ENCODE data around the gene SPATA18. TPM values are rescaled to one million over a fixed set of nuclear protein-coding genes. Genes with fewer than 3 reads are reported as not detected.

The SPATA18 gene
- total RNA-seq, 4 donors from 2014 or later: 0.46 to 2.6 (median 1.5) TPM

DNA sequence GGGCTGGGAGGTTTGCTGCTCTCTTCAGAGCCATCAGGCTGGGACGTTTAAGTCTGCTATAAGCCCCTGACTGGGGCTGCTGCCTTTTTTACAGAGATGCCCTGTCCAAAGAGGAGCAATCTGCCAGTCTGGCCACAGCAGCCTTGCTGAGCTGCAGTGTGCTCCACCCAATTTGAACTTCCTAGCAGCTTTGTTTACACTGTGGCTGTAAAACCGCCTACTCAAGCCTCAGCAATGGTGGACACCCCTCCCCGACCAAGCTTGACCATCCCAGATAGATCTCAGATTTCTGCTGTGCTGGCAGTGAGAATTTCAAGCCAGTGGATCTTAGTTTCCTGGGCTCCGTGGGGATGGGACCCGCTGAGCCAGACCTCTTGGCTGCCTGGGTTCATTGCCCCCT lies 40.7 kb downstream of the SPATA18 start:
- ATAC-seq: no peak
- H3K4me3 ChIP-seq: no peak overlapping the region
- intact Hi-C loops (cut with DNase I; ENCODE audit: low total_unique reads): no loop called here
- no peaks in the 10 kb centered on the region for H3K27me3 ChIP-seq
- TF ChIP-seq, protein P1, sequence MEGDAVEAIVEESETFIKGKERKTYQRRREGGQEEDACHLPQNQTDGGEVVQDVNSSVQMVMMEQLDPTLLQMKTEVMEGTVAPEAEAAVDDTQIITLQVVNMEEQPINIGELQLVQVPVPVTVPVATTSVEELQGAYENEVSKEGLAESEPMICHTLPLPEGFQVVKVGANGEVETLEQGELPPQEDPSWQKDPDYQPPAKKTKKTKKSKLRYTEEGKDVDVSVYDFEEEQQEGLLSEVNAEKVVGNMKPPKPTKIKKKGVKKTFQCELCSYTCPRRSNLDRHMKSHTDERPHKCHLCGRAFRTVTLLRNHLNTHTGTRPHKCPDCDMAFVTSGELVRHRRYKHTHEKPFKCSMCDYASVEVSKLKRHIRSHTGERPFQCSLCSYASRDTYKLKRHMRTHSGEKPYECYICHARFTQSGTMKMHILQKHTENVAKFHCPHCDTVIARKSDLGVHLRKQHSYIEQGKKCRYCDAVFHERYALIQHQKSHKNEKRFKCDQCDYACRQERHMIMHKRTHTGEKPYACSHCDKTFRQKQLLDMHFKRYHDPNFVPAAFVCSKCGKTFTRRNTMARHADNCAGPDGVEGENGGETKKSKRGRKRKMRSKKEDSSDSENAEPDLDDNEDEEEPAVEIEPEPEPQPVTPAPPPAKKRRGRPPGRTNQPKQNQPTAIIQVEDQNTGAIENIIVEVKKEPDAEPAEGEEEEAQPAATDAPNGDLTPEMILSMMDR (IDR thresholded peaks at IDR 0.05 in 4 of 5, conservative IDR thresholded peaks at IDR 0.05 in 1 of 5): no peak
- TF ChIP-seq POLR2A (IDR thresholded peaks at IDR 0.05): no peak
- no peaks in the 10 kb centered on the region for H3K4me1 ChIP-seq
- peaks cover 0 to under 1% (median 0%) of the 10 kb centered on the region in 3 donors for H3K9me3 ChIP-seq
- H3K27ac ChIP-seq: no peak overlapping the region
- no peaks in the 10 kb centered on the region for H3K36me3 ChIP-seq
- no peak for DNase-seq
- in situ Hi-C loops (cut with MboI; ENCODE audit: low sequenced_read_pairs in 4 of 4): no loop called here

DNA sequence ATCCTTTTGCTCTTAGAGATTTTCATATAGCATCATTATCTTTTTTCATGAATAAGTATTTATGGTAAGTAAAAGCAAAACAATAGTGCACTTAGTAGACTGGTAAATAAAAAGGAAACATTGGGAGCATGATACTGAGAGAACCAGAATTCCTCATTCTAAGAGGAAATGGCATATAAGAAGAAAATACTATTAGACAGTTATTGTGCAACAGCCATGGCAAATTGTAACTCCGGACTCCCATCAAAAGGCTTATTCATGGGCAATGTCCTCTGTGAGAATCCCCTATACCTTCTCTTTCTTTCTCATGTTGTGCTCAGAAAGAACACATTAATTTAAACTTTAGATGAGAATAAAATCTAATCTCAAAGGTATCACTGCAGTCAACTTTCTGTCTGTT lies 42.4 kb downstream of the SPATA18 start:
- in situ Hi-C loops (cut with MboI; ENCODE audit: low sequenced_read_pairs in 4 of 4) (no loop called here), intact Hi-C loops (cut with DNase I; ENCODE audit: low total_unique reads) (no loop called here)
- ATAC-seq: no peak
- Histone ChIP-seq H3K27me3 (no peaks in the 10 kb centered on the region), H3K36me3 (no peaks in the 10 kb centered on the region), H3K27ac (no peak overlapping the region), H3K4me3 (no peak overlapping the region), H3K9me3 (no peaks in the 10 kb centered on the region), H3K4me1 (no peaks in the 10 kb centered on the region)
- no peak for DNase-seq
- no peak for TF ChIP-seq POLR2A (IDR thresholded peaks at IDR 0.05)
- TF ChIP-seq, protein P1 (IDR thresholded peaks at IDR 0.05 in 4 of 5, conservative IDR thresholded peaks at IDR 0.05 in 1 of 5): no peak

DNA sequence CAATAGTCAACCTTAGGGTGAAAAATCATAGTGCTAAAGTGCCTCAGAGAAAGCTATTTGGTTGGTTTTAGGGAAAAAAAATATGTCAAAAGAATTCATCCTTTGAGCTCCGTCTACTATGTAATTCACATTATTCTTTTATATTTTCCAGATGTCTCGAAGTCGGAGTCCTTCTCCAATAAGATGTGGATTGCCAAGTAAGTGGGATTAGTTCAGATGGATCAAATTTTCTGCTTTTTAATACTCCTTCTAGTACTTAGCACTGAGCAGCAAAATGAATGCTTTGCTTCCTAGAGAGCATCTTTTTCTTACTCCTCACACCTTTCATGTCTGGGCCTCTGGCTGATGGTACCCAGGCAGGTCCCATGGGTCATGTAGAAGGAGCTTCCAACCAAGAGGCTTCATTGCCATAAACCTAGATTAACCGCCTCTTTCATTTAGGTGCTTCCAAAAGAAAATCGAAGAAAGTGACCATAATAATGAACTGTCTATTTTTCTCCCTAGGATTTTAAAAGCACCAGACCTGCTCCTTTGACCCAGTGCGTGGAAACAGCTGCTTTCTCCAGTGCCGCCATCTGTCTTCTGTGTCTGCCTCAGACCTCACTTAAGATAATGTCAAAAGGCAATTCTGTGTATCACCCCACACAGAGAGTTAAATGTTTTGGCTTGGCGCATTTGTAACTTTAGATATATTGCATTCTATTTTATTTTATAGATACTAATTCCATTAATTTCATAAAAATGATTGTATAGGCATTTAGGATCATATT lies 43.5 kb downstream of the SPATA18 start:
- no peak overlapping the region for H3K27ac ChIP-seq
- H3K4me1 ChIP-seq: no peaks in the 10 kb centered on the region
- ATAC-seq (no peak), DNase-seq (no peak)
- no peaks in the 10 kb centered on the region for H3K27me3 ChIP-seq
- in situ Hi-C loops (cut with MboI; ENCODE audit: low sequenced_read_pairs in 4 of 4) (no loop called here), intact Hi-C loops (cut with DNase I; ENCODE audit: low total_unique reads) (no loop called here)
- no peaks in the 10 kb centered on the region for H3K36me3 ChIP-seq
- TF ChIP-seq POLR2A (IDR thresholded peaks at IDR 0.05): no peak
- TF ChIP-seq, protein P1 (IDR thresholded peaks at IDR 0.05 in 4 of 5, conservative IDR thresholded peaks at IDR 0.05 in 1 of 5): no peak
- no peaks in the 10 kb centered on the region for H3K9me3 ChIP-seq
- no peak overlapping the region for H3K4me3 ChIP-seq

DNA sequence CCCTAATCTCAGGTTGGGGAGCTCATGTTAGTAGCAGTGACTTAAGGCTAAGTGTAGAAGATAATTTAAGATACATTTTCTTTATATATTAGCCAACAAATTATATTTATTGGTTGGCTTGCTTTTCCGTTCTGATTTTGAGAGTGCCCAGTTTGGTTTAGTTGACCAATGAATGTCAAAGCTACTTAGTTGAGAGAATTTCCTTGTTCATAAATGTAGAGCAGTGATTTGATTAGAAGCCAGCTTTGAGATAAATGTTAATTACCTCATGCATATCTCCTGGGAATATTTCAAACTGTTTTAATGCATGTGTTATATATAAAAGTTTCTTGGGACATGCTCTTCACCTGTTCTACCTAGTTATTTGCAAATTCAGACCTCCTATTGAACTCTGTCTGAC lies 44.3 kb downstream of the SPATA18 start:
- Histone ChIP-seq H3K4me3 (no peak overlapping the region), H3K27me3 (no peaks in the 10 kb centered on the region), H3K36me3 (no peaks in the 10 kb centered on the region), H3K27ac (no peak overlapping the region), H3K4me1 (no peaks in the 10 kb centered on the region), H3K9me3 (no peaks in the 10 kb centered on the region)
- DNase-seq (no peak), ATAC-seq (no peak)
- in situ Hi-C loops (cut with MboI; ENCODE audit: low sequenced_read_pairs in 4 of 4): no loop called here
- TF ChIP-seq POLR2A (IDR thresholded peaks at IDR 0.05): no peak
- TF ChIP-seq, protein P1 (IDR thresholded peaks at IDR 0.05 in 4 of 5, conservative IDR thresholded peaks at IDR 0.05 in 1 of 5): no peak
- intact Hi-C loops (cut with DNase I; ENCODE audit: low total_unique reads): no loop called here

DNA sequence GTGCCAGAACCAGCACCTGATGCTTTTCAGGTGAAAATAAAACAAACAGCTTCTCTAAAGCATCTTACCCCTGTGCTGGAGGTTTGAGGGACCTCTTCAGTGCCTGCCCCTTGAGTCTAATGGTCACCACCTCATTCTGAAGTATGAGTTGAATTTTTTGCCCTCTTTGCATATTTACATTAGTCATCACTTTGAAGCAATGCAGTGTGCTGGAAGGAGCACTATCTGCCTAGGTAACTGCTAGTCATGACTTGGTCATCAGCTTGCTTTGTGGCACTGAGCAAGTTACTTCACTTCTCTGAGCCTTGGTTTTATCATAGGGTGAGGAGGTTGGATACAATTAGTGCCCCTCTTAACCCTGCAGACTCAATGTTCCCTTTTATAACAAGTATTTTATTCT lies 44.9 kb downstream of the SPATA18 start:
- DNase-seq: no peak
- TF ChIP-seq, protein P1 (IDR thresholded peaks at IDR 0.05 in 4 of 5, conservative IDR thresholded peaks at IDR 0.05 in 1 of 5): no peak
- TF ChIP-seq POLR2A (IDR thresholded peaks at IDR 0.05): no peak
- Histone ChIP-seq H3K9me3 (no peaks in the 10 kb centered on the region), H3K4me3 (no peak overlapping the region), H3K36me3 (no peaks in the 10 kb centered on the region), H3K4me1 (no peaks in the 10 kb centered on the region), H3K27me3 (no peaks in the 10 kb centered on the region), H3K27ac (no peak overlapping the region)
- intact Hi-C loops (cut with DNase I; ENCODE audit: low total_unique reads) (no loop called here), in situ Hi-C loops (cut with MboI; ENCODE audit: low sequenced_read_pairs in 4 of 4) (no loop called here)
- no peak for ATAC-seq
